Large intestine (tissue), 3 donors: ENCODE data around the gene GFY. TPM values are rescaled to one million over a fixed set of nuclear protein-coding genes. Genes with fewer than 3 reads are reported as not detected.

ENCODE experiments used
- DNase-seq, 2 donors: peaks; one replicate each; pipeline versions ENCODE4 v3.0.0 to v3.0.0-alpha.2; 2013
- H3K27ac ChIP-seq: one replicate; pipeline ENCODE4 v1.5.1; 2013; ENCODE audit warnings: low read length
- H3K27me3 ChIP-seq: 2 replicates; pipeline ENCODE4 v1.6.1; 2013; ENCODE audit warnings: low read length; ENCODE audit not compliant: control insufficient read depth, insufficient read depth
- H3K36me3 ChIP-seq: 2 replicates; pipeline ENCODE4 v1.6.1; 2013; ENCODE audit warnings: low read length; ENCODE audit not compliant: control insufficient read depth, insufficient read depth
- H3K4me1 ChIP-seq: one replicate; pipeline ENCODE4 v1.6.1; 2013; ENCODE audit warnings: low read length; ENCODE audit not compliant: control insufficient read depth, insufficient read depth
- H3K4me3 ChIP-seq: one replicate; pipeline ENCODE4 v1.5.1; 2013; ENCODE audit warnings: low read length
- H3K9me3 ChIP-seq: one replicate; pipeline ENCODE4 v1.6.1; 2013; ENCODE audit warnings: mild to moderate bottlenecking, low read depth, low read length, moderate library complexity; ENCODE audit not compliant: control insufficient read depth
- WGBS: methylation state at CpG from one replicate; pipeline ENCODE4 v1.1.5; 2013; ENCODE audit warnings: low lambda C conversion rate; ENCODE audit not compliant: insufficient coverage; 5-methylcytosine and 5-hydroxymethylcytosine counted together
- polyA plus RNA-seq: library from polyadenylated mRNA; unstranded; fragments of 120-200 nt; gene quantifications from one replicate; pipeline ENCODE4 v1.2.1, GENCODE V29; 2013

GFY gene
- polyA plus RNA-seq, 1 donor, result not detected

DNA sequence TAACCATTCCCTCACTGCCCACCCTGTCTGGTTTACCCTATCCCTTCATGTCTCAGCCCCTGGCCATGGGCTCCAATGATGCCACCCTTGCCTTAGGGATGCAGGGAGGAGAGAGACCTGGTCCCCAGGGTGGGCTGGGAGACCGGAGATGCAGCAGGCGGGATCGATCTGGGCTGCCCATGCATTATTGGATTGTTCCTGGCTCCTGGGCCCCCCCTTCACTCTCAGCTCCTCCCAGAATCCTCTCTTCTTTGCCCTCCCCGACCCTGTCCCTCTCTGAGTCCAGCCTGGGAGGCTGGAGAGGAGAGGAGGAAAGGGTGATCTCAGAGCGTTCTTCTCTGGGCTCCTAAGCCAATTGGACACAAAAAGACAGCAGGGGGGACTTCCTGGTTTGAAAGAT lies 31.3 kb upstream of the GFY start:
- no peak overlapping the region for H3K27ac ChIP-seq
- no peak for DNase-seq
- H3K9me3 ChIP-seq, result no peaks in the 10 kb centered on the region
- no peaks in the 10 kb centered on the region for H3K36me3 ChIP-seq
- no CpG with 5 or more reads among the region's 5 CpGs for WGBS
- H3K27me3 ChIP-seq, result peaks cover 18% of the 10 kb centered on the region
- H3K4me1 ChIP-seq, result no peaks in the 10 kb centered on the region
- H3K4me3 ChIP-seq, result no peak overlapping the region

DNA sequence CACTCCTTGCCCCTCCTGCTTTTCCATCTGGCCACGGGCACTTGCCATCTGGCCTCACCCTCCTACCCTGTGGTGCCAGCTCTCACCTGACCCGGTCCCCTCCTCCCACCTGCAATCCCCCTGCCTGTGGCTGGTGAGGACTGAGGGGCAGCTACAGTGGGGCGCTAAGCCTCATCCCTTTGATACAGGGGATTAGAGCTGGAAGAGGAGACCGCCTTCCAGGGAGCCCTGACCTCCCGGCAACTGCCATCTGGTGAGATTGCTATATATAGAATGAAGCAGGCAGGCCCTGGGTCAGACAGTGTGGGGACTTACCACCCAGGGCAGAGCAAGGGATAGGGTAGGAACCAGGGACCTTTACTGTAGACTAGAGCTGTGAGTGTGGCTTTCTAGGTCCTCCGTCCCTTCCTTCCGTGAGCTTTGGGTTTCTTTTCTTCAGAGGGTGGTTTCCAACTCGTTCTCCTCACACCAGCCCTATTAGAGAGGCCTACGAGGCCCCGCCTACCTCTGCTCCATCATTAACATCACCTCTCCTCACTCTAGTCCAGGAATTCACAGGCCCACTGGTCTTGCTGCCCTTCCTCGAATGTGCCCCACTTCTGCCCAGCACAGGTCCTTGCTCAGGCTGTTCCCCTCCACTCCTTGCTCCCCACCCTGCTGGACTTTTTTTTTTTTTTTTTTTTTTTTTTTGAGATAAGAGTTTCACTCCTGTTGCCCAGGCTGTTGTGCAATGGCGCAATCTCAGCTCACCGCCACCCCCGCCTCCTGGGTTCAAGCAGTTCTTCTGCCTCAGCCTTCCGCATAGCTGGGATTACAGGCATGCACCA lies 29.4 kb upstream of the GFY start:
- H3K4me1 ChIP-seq, result no peaks in the 10 kb centered on the region
- no peak overlapping the region for H3K4me3 ChIP-seq
- DNase-seq, result no peak
- WGBS, result no CpG with 5 or more reads among the region's 15 CpGs
- H3K27ac ChIP-seq, result no peak overlapping the region
- no peaks in the 10 kb centered on the region for H3K9me3 ChIP-seq
- peaks cover 15% of the 10 kb centered on the region for H3K27me3 ChIP-seq
- H3K36me3 ChIP-seq, result no peaks in the 10 kb centered on the region

GRCh38 chr19:49396738-49397505 lies 28.3 kb upstream of the GFY start:
- WGBS, result 40% methylated on average over 1 of the region's 8 CpGs
- Histone ChIP-seq H3K4me1 (no peaks in the 10 kb centered on the region), H3K27ac (no peak overlapping the region), H3K4me3 (no peak overlapping the region), H3K36me3 (no peaks in the 10 kb centered on the region), H3K9me3 (no peaks in the 10 kb centered on the region), H3K27me3 (peaks cover 6% of the 10 kb centered on the region)
- DNase-seq, result no peak

GRCh38 chr19:49398001-49398615 lies 27.1 kb upstream of the GFY start:
- Histone ChIP-seq H3K4me3 (no peak overlapping the region), H3K27me3 (peaks cover 3% of the 10 kb centered on the region), H3K9me3 (no peaks in the 10 kb centered on the region), H3K27ac (no peak overlapping the region), H3K4me1 (no peaks in the 10 kb centered on the region), H3K36me3 (no peaks in the 10 kb centered on the region)
- 53% methylated on average over 6 of the region's 11 CpGs for WGBS
- no peak for DNase-seq

DNA sequence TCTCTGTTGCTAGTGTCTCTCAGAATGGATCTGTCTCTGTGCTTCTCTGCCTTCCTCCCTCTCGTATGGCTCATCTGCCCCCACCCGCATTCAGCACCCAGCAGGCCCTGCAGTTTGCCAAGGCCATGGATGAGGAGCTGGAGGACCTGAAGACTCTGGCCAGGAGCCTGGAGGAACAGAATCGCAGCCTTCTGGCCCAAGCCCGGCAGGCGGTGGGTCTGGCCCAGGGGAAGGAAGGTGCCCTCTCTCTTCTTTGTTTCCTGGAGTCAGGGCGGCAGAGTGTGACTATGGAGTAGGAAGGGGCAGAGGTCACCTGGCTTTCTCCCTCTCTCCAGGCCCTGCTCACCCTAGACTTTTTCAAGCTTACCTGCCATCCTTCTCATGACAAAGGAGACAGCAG lies 26.3 kb upstream of the GFY start:
- DNase-seq, result no peak
- Histone ChIP-seq H3K27me3 (peaks cover under 1% of the 10 kb centered on the region), H3K9me3 (no peaks in the 10 kb centered on the region), H3K27ac (no peak overlapping the region), H3K36me3 (no peaks in the 10 kb centered on the region), H3K4me1 (no peaks in the 10 kb centered on the region), H3K4me3 (no peak overlapping the region)
- no CpG with 5 or more reads among the region's 6 CpGs for WGBS

GRCh38 chr19:49400029-49400428 lies 25.2 kb upstream of the GFY start:
- Histone ChIP-seq H3K4me3 (no peak overlapping the region), H3K9me3 (no peaks in the 10 kb centered on the region), H3K27ac (no peak overlapping the region), H3K4me1 (no peaks in the 10 kb centered on the region), H3K36me3 (no peaks in the 10 kb centered on the region), H3K27me3 (peaks cover 2% of the 10 kb centered on the region)
- no peak for DNase-seq
- WGBS, result 100% methylated on average over 1 of the region's 6 CpGs

DNA sequence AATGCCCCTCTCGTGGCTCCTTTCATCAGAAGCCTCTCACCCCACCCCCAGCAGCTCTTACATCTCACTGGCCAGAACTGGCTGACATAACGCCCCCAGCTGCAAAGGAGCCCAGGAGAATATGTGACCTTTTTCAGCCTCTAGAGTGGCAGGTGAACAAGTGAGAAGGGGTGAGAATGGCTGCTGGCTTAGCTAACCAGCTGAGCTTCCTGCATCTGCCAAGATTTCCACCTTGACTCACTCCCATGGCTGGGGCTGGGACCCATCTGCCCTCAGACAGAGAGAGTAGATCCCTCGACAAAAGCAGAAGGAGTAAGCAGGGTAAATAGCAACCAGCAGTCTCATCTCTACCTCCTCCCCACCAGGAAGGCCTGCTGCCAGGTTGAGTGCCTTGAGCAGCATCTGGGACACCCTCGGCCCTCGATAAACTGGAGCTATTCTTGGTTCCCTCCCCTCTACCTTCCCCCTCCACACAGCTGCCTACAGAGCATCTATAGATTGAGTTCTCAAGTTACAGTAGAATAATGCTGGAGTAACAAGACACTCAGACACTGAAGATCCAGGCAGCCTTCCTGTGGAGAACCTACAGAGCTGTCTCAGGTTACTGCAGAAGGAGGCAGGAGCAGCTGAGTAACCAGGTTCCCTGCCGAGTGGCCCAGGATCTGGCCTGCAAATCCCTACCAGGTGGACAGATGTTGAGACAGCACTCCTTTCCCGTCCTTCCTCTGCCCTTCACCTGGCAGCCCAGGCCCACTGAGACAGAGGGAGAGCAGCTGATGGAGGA lies 21.6 kb upstream of the GFY start:
- DNase-seq, result no peak
- no peaks in the 10 kb centered on the region for H3K9me3 ChIP-seq
- WGBS, result no CpG with 5 or more reads among the region's 7 CpGs
- H3K4me3 ChIP-seq, result no peak overlapping the region
- H3K36me3 ChIP-seq, result no peaks in the 10 kb centered on the region
- no peaks in the 10 kb centered on the region for H3K4me1 ChIP-seq
- H3K27ac ChIP-seq, result no peak overlapping the region
- peaks cover 6% of the 10 kb centered on the region for H3K27me3 ChIP-seq

GRCh38 chr19:49407079-49407478 lies 18.1 kb upstream of the GFY start:
- Histone ChIP-seq H3K27ac (no peak overlapping the region), H3K9me3 (no peaks in the 10 kb centered on the region), H3K27me3 (peaks cover 9% of the 10 kb centered on the region), H3K4me3 (no peak overlapping the region), H3K4me1 (no peaks in the 10 kb centered on the region), H3K36me3 (no peaks in the 10 kb centered on the region)
- no CpG with 5 or more reads among the region's 7 CpGs for WGBS
- DNase-seq, result no peak

DNA sequence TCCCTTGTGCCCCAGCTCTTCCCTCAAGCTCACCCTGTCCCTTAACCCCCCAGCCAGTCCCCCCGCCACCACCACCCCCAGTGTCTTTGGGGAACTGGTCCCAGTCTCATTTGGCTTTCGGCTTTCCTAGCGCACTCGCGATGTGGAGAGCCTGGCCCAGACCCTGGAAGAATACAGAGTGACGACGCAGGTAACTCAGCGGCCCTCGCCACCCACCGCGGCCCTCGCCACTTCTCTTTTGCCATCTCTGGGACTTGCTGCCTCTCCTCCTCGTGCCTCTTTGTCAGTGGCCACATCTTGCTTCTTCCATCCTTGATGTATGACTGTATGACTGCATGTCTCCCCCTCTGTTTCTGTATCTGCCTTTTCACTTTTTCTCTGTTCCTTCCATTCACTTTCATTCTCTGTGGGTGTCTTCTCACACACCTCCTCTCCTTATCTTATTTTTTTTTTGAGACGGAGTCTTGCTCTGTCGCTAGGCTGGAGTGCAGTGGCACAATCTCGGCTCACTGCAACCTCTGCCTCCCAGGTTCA lies 17.6 kb upstream of the GFY start:
- DNase-seq, result no peak
- WGBS, result 67% methylated on average over 1 of the region's 16 CpGs
- no peak overlapping the region for H3K4me3 ChIP-seq

More for the DNA sequence above, 17.6 kb upstream of the GFY start:
- Histone ChIP-seq H3K27ac (no peak overlapping the region), H3K27me3 (peaks cover 9% of the 10 kb centered on the region), H3K4me1 (no peaks in the 10 kb centered on the region), H3K36me3 (no peaks in the 10 kb centered on the region), H3K9me3 (no peaks in the 10 kb centered on the region)
